GM23248 (cell line): ENCODE results near the gene GPR39. TPM values are rescaled to one million over a fixed set of nuclear protein-coding genes. Genes with fewer than 3 reads are reported as not detected.
A peak's percentile ranks its signal among the peaks of the same experiment; 100 is the strongest.

Experiments used
- DNase-seq: peaks from one replicate; pipeline ENCODE4 v3.0.0-alpha.2; 2015
- H2AFZ ChIP-seq: fragments of 200-600 bp; sonication (generic); 2 replicates; pipeline ENCODE4 v1.6.1; 2016; ENCODE audit warnings: antibody characterized with exemption
- H3F3A ChIP-seq: fragments of 200-600 bp; sonication (generic); 2 replicates; pipeline ENCODE4 v1.6.1; 2016; ENCODE audit warnings: mild to moderate bottlenecking, antibody characterized with exemption, mixed run types; ENCODE audit not compliant: insufficient read depth
- H3K27ac ChIP-seq: fragments of 200-600 bp; sonication (generic); 2 replicates; pipeline ENCODE4 v1.5.1; 2016; ENCODE audit warnings: mild to moderate bottlenecking
- H3K27me3 ChIP-seq: fragments of 200-600 bp; sonication (generic); replicated peaks from 2 replicates; pipeline ENCODE4 v1.6.1; 2016; ENCODE audit warnings: mild to moderate bottlenecking; ENCODE audit not compliant: insufficient read depth
- H3K36me3 ChIP-seq: fragments of 200-600 bp; sonication (generic); 2 replicates; pipeline ENCODE4 v1.6.1; 2016; ENCODE audit warnings: low read depth, mild to moderate bottlenecking
- H3K4me1 ChIP-seq: fragments of 200-600 bp; sonication (generic); 2 replicates; pipeline ENCODE4 v1.6.1; 2016; ENCODE audit warnings: mild to moderate bottlenecking; ENCODE audit not compliant: insufficient read depth
- H3K4me2 ChIP-seq: fragments of 200-600 bp; sonication (generic); one replicate; pipeline ENCODE4 v1.6.1; 2016; ENCODE audit warnings: mild to moderate bottlenecking; ENCODE audit not compliant: unreplicated experiment
- H3K4me3 ChIP-seq: fragments of 200-600 bp; sonication (generic); 2 replicates; pipeline ENCODE4 v1.5.1; 2016; ENCODE audit warnings: mild to moderate bottlenecking
- H3K79me2 ChIP-seq: fragments of 200-600 bp; sonication (generic); 2 replicates; pipeline ENCODE4 v1.6.1; 2016; ENCODE audit warnings: mild to moderate bottlenecking; ENCODE audit not compliant: insufficient read depth
- H3K9ac ChIP-seq: fragments of 200-600 bp; sonication (generic); 2 replicates; pipeline ENCODE4 v1.6.1; 2016; ENCODE audit warnings: mild to moderate bottlenecking
- H3K9me2 ChIP-seq: fragments of 200-600 bp; sonication (generic); 2 replicates; pipeline ENCODE4 v1.6.1; 2016; ENCODE audit warnings: mixed run types, mild to moderate bottlenecking, moderate library complexity; ENCODE audit not compliant: insufficient read depth
- H3K9me3 ChIP-seq: fragments of 200-600 bp; sonication (generic); one replicate; pipeline ENCODE4 v1.6.1; 2017; ENCODE audit warnings: low read depth
- H4K20me1 ChIP-seq: fragments of 200-600 bp; sonication (generic); 2 replicates; pipeline ENCODE4 v1.6.0; 2016; ENCODE audit not compliant: insufficient read depth
- EZH2 ChIP-seq: fragments of 200-600 bp; sonication (generic); IDR thresholded peaks from 2 replicates; pipeline ENCODE4 v1.6.1; 2018; ENCODE audit warnings: antibody characterized with exemption, mild to moderate bottlenecking; ENCODE audit not compliant: insufficient read depth, poor library complexity, severe bottlenecking
- EZH2phosphoT487 ChIP-seq: fragments of 200-600 bp; sonication (generic); IDR thresholded peaks from 2 replicates; pipeline ENCODE4 v1.6.1; 2018; ENCODE audit warnings: antibody characterized with exemption, moderate library complexity, mild to moderate bottlenecking, low read depth; ENCODE audit not compliant: insufficient read depth
- WGBS, 2 experiments: methylation state at CpG; one replicate each; pipeline ENCODE4 v1.1.6; 2015 to 2017; ENCODE audit warnings: low lambda C conversion rate in 2 of 2, low coverage in 1 of 2; ENCODE audit errors: missing lambda C conversion rate in 2 of 2; 5-methylcytosine and 5-hydroxymethylcytosine counted together
- in situ Hi-C: fragments of 300-500 bp; cut with MboI; formaldehyde crosslinking; loops from 2 replicates; pipeline ENCODE4 v1.15.0; 2020
- polyA plus RNA-seq: library from polyadenylated mRNA; unstranded; fragments of >200 nt; fragmentation: Nextera tagmentation; extraction: Ambion mirVana; gene quantifications from 2 replicates; pipeline ENCODE4 v1.2.1, GENCODE V29; 2016
- total RNA-seq: library from RNA; depleted of rRNA; stranded (reverse); fragments of >200 nt; shearing (Covaris generic); gene quantifications from 2 replicates; pipeline ENCODE4 v1.2.3, GENCODE V29; 2014

The GPR39 gene
- total and polyA plus RNA-seq, 2 experiments from 2014 or later, result 1.6 to 2.6 TPM

DNA sequence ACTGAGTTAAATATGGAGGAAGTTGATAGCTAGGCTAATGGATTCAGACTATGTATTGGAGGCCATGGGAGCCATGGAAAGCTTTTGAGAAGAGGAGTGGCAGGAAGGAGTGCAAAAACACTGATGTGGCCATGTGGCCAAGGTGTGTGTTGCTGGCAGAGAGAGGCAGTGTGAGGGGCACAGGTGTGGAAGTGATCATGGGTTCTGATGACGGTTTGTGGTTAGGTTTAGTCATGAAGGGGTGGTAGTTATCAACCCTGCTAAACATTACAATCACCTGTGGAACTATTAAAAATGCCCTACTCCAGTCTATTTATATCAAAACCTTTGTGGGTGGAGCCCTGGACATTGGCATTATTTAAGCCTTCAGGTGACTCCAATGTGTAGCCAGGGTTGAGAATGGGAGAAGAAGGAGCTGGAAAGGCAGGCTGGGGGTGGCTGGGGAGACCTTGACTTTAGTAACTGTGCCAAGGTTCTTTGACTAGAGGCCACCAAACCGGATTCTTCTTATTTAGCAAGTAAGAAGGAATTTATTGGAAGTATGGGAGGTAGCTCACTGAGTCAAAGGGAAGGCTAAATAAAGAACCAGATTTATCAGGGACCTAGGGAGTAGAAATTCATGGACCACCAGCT, 13.5 kb downstream of the GPR39 start:
- Histone ChIP-seq H3K9ac (no peak overlapping the region), H2AFZ (no peak overlapping the region), H3K27me3 (no peaks in the 10 kb centered on the region), H3K9me3 (no peaks in the 10 kb centered on the region), H3K4me3 (no peak overlapping the region), H3K4me1 (no peaks in the 10 kb centered on the region), H3K27ac (no peak overlapping the region), H3K36me3 (no peaks in the 10 kb centered on the region), H3K9me2 (no peaks in the 10 kb centered on the region), H3K79me2 (no peaks in the 10 kb centered on the region), H3K4me2 (no peak overlapping the region), H3F3A (no peaks in the 10 kb centered on the region), H4K20me1 (no peaks in the 10 kb centered on the region)
- DNase-seq, result no peak
- TF ChIP-seq EZH2, result no peak
- TF ChIP-seq EZH2phosphoT487, result no peak
- WGBS, 2 experiments, result 57 to 61% methylated on average over 2 of the region's 2 CpGs
- in situ Hi-C loops, result no loop called here

GRCh38 chr2:132430895-132431294, 14.3 kb downstream of the GPR39 start:
- Histone ChIP-seq H3K4me3 (no peak overlapping the region), H3K4me1 (no peaks in the 10 kb centered on the region), H3K9ac (no peak overlapping the region), H3K79me2 (no peaks in the 10 kb centered on the region), H3K27ac (no peak overlapping the region), H3F3A (no peaks in the 10 kb centered on the region), H3K36me3 (no peaks in the 10 kb centered on the region), H4K20me1 (no peaks in the 10 kb centered on the region), H2AFZ (no peak overlapping the region), H3K9me2 (no peaks in the 10 kb centered on the region), H3K4me2 (no peak overlapping the region), H3K27me3 (no peaks in the 10 kb centered on the region), H3K9me3 (no peaks in the 10 kb centered on the region)
- DNase-seq, result no peak
- no peak for TF ChIP-seq EZH2
- no peak for TF ChIP-seq EZH2phosphoT487
- in situ Hi-C loops, result no loop called here

DNA sequence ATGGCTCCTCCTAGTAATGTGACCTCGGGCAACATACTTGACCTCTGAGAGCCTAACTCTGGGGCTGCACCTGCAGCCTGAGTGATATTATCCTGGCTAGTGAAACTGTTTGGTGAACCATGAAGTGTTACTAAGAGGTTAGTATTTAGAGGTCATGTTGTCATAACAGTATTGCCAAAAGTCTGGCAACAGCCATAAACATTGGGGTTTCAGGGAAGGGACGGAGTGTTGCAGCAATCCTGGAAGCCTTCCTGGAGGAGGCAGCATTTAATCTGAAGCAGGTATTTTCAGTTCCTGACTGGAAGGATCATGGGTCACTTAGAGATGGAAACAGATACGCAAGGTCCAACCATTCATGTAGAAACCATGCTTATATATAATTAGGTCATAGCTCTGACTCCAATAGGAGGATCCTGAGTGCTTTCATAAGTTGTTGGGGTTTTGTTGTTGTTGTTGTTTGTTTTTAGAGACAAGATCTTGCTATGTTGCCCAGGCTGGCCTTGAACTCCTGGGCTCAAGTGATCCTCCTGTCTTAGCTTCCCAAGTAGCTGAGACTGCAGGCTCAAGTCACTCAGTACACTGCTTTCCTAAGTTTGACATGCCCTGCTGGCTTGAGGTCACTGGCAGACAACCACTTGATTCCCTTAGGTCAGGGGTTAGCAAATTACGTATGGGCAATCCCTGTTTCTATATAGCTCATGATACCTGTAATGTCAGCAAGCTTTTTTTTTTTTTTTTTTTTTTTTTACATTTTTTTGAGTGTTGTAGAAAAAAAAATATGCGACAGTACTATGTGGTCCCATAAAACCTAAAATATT, 21.5 kb downstream of the GPR39 start:
- Histone ChIP-seq H3F3A (peaks cover 22% of the 10 kb centered on the region; the same call in 1 of the 2 replicates), H3K9ac (no peak overlapping the region), H3K27ac (peak overlapping the region; percentile 47), H3K4me2 (peak overlapping the region; percentile 43), H3K9me2 (no peaks in the 10 kb centered on the region), H3K4me1 (peaks cover 20% of the 10 kb centered on the region), H4K20me1 (no peaks in the 10 kb centered on the region), H3K4me3 (no peak overlapping the region), H3K9me3 (no peaks in the 10 kb centered on the region), H3K36me3 (no peaks in the 10 kb centered on the region), H2AFZ (no peak overlapping the region), H3K79me2 (no peaks in the 10 kb centered on the region), H3K27me3 (no peaks in the 10 kb centered on the region)
- in situ Hi-C loops, result no loop called here
- TF ChIP-seq EZH2, result no peak
- no peak for TF ChIP-seq EZH2phosphoT487
- 68 to 72% methylated on average over 5 of the region's 5 CpGs for WGBS, 2 experiments
- no peak for DNase-seq

DNA sequence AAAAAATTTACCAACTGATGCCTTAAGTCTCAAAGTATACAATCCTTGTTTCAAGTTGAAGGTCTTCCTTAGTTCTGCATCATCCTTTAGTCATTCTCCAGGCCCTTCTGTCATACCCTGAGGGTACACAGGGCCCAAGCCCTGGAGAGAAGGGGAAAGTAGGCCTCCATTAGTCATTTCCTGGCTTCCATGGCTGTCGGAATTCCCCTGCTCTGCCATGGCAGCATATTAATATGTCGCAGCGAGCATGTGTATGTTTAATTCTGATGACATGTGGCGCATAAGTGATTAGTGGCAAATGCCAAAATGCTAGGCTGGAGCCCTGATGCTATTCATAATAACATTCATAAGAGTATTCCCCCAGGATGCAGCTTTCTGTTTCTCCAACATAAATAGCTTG, 22.1 kb downstream of the GPR39 start:
- H3K9ac ChIP-seq, result 0 out of 2 replicates have a peak overlapping the region, but pooled peaks have one; percentile 29
- H3K9me2 ChIP-seq, result no peaks in the 10 kb centered on the region
- peak; percentile 95 for DNase-seq
- H3K79me2 ChIP-seq, result no peaks in the 10 kb centered on the region
- peaks cover 20% of the 10 kb centered on the region for H3K4me1 ChIP-seq
- peaks cover 22% of the 10 kb centered on the region; the same call in 1 of the 2 replicates for H3F3A ChIP-seq
- H3K27me3 ChIP-seq, result no peaks in the 10 kb centered on the region
- in situ Hi-C loops, result no loop called here
- 0 out of 2 replicates have a peak overlapping the region, but pooled peaks have one; percentile 22 for H3K4me3 ChIP-seq
- peak overlapping the region; percentile 82 for H3K27ac ChIP-seq
- H3K36me3 ChIP-seq, result no peaks in the 10 kb centered on the region
- H2AFZ ChIP-seq, result peak overlapping the region; percentile 61
- no peaks in the 10 kb centered on the region for H4K20me1 ChIP-seq
- WGBS, 2 experiments, result 2 to 3% methylated on average over 4 of the region's 4 CpGs
- H3K4me2 ChIP-seq, result peak overlapping the region; percentile 67
- no peaks in the 10 kb centered on the region for H3K9me3 ChIP-seq
- TF ChIP-seq EZH2 (no peak), EZH2phosphoT487 (no peak)
